ENCODE results near the gene ADORA1. TPM values are rescaled to one million over a fixed set of nuclear protein-coding genes. Genes with fewer than 3 reads are reported as not detected.

Gene ADORA1
- total RNA-seq, 1 experiment from 2014 or later: 1.2 TPM

DNA sequence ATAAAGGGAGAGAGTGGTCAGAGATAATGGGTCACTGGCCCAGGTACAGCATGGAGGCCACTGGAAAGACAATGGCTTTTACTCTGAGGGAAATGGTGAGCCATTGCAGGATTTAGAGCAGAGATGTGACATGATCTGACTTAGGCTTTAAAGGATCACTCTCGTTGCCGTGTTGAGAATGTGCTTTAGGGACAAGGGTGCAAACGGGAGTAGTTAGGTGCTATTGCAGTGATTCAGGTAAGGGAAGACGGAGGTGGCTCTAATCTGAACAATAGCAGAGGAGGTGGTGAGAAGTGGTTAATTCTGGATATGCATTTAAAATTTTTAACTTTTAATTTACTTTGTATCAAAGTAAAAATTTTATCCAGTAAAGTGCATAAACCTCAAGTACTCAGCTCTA lies 9.8 kb downstream of the ADORA1 start:
- TF ChIP-seq, protein P1, sequence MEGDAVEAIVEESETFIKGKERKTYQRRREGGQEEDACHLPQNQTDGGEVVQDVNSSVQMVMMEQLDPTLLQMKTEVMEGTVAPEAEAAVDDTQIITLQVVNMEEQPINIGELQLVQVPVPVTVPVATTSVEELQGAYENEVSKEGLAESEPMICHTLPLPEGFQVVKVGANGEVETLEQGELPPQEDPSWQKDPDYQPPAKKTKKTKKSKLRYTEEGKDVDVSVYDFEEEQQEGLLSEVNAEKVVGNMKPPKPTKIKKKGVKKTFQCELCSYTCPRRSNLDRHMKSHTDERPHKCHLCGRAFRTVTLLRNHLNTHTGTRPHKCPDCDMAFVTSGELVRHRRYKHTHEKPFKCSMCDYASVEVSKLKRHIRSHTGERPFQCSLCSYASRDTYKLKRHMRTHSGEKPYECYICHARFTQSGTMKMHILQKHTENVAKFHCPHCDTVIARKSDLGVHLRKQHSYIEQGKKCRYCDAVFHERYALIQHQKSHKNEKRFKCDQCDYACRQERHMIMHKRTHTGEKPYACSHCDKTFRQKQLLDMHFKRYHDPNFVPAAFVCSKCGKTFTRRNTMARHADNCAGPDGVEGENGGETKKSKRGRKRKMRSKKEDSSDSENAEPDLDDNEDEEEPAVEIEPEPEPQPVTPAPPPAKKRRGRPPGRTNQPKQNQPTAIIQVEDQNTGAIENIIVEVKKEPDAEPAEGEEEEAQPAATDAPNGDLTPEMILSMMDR (conservative IDR thresholded peaks at IDR 0.05; ENCODE audit: low read depth, low read length): no peak
- no peak for TF ChIP-seq EZH2 (IDR thresholded peaks at IDR 0.05; ENCODE audit: borderline replicate concordance, low read depth, low read length, poor library complexity, severe bottlenecking)
- ChIA-PET CTCF (no interaction called here), POLR2A (ENCODE audit: low non-redundant PET) (no interaction called here)
- H3K9me3 ChIP-seq (ENCODE audit: low read depth, low read length, poor library complexity, severe bottlenecking): no peaks in the 10 kb centered on the region
- no peak for DNase-seq (ENCODE audit: low spot score)
- no peaks in the 10 kb centered on the region for H3K4me1 ChIP-seq (ENCODE audit: insufficient read depth, low read length, poor library complexity, severe bottlenecking)
- intact Hi-C loops (cut with micrococcal nuclease; ENCODE audit: unreplicated experiment): no loop called here
- no peaks in the 10 kb centered on the region for H3K27me3 ChIP-seq (replicated peaks; ENCODE audit: insufficient read depth, low read depth, low read length, poor library complexity)
- H3K36me3 ChIP-seq (ENCODE audit: insufficient read depth, low read length, poor library complexity, severe bottlenecking): no peaks in the 10 kb centered on the region
- no peak overlapping the region for H3K27ac ChIP-seq (ENCODE audit: low read depth, low read length, poor library complexity, severe bottlenecking)
- no peak overlapping the region for H3K4me3 ChIP-seq (ENCODE audit: low read depth, low read length, poor library complexity, severe bottlenecking)
- no TSS peak for BruUV-seq (replicated peaks)

DNA sequence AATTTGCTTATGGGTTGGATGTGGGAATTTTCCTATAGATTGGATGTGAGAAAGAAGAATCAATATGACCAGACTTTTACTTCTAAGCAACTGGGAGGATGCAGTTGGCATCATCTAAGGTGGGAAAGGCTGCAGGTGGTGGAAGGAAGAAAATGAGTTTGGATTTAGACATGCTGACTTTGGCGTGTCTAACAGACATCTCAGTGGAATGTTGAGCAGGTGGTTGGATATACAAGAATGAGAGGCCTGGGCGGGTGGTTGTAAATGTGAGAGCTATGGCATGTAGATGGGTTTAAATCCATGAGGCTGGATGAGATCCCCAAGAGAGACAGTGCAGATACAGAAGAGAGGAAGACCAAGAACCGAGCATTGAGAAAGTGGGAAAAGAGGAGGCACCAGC lies 10.5 kb downstream of the ADORA1 start:
- Histone ChIP-seq H3K36me3 (ENCODE audit: insufficient read depth, low read length, poor library complexity, severe bottlenecking) (no peaks in the 10 kb centered on the region), H3K27ac (ENCODE audit: low read depth, low read length, poor library complexity, severe bottlenecking) (no peak overlapping the region), H3K27me3 (replicated peaks; ENCODE audit: insufficient read depth, low read depth, low read length, poor library complexity) (no peaks in the 10 kb centered on the region), H3K4me3 (ENCODE audit: low read depth, low read length, poor library complexity, severe bottlenecking) (no peak overlapping the region), H3K4me1 (ENCODE audit: insufficient read depth, low read length, poor library complexity, severe bottlenecking) (no peaks in the 10 kb centered on the region), H3K9me3 (ENCODE audit: low read depth, low read length, poor library complexity, severe bottlenecking) (no peaks in the 10 kb centered on the region)
- TF ChIP-seq, protein P1 (conservative IDR thresholded peaks at IDR 0.05; ENCODE audit: low read depth, low read length): no peak
- TF ChIP-seq EZH2 (IDR thresholded peaks at IDR 0.05; ENCODE audit: borderline replicate concordance, low read depth, low read length, poor library complexity, severe bottlenecking): no peak
- POLR2A ChIA-PET (ENCODE audit: low non-redundant PET): no interaction called here
- CTCF ChIA-PET: no interaction called here
- intact Hi-C loops (cut with micrococcal nuclease; ENCODE audit: unreplicated experiment): no loop called here
- BruUV-seq (replicated peaks): no TSS peak
- DNase-seq (ENCODE audit: low spot score): no peak

DNA sequence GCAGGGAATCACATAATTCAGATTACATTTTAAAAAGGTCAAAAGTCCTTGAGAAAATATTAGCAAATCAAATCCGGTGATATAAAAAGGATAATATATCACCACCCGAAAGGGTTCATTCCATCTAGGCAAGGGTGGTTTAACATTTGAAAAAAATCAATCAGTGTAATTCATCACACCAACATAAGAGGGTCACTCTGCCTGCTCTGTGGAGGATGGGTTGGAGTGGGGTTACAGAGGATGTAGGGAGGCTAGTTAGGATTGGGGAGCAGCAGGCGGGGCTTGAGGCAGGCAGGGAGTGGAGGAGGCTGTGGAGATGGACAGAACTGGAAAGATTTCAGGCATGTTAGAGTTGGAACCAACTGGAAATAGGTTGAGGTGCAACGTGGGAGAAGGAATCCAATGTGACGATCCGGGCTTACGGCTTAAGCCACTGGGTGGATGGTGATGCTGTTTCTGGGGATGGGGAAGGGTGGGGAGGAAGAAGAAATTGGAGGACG lies 12.5 kb downstream of the ADORA1 start:
- no peak overlapping the region for H3K27ac ChIP-seq (ENCODE audit: low read depth, low read length, poor library complexity, severe bottlenecking)
- H3K9me3 ChIP-seq (ENCODE audit: low read depth, low read length, poor library complexity, severe bottlenecking): no peaks in the 10 kb centered on the region
- no TSS peak for BruUV-seq (replicated peaks)
- H3K36me3 ChIP-seq (ENCODE audit: insufficient read depth, low read length, poor library complexity, severe bottlenecking): no peaks in the 10 kb centered on the region
- intact Hi-C loops (cut with micrococcal nuclease; ENCODE audit: unreplicated experiment): no loop called here
- ChIA-PET CTCF (no interaction called here), POLR2A (ENCODE audit: low non-redundant PET) (no interaction called here)
- no peak for DNase-seq (ENCODE audit: low spot score)
- TF ChIP-seq, protein P1 (conservative IDR thresholded peaks at IDR 0.05; ENCODE audit: low read depth, low read length): no peak
- no peak for TF ChIP-seq EZH2 (IDR thresholded peaks at IDR 0.05; ENCODE audit: borderline replicate concordance, low read depth, low read length, poor library complexity, severe bottlenecking)
- peaks cover 5% of the 10 kb centered on the region for H3K4me1 ChIP-seq (ENCODE audit: insufficient read depth, low read length, poor library complexity, severe bottlenecking)
- no peak overlapping the region for H3K4me3 ChIP-seq (ENCODE audit: low read depth, low read length, poor library complexity, severe bottlenecking)
- no peaks in the 10 kb centered on the region for H3K27me3 ChIP-seq (replicated peaks; ENCODE audit: insufficient read depth, low read depth, low read length, poor library complexity)
